Osteocyte (in vitro differentiated cells): ENCODE results near the gene TBX2. TPM values are rescaled to one million over a fixed set of nuclear protein-coding genes. Genes with fewer than 3 reads are reported as not detected.
A peak's percentile ranks its signal among the peaks of the same experiment; 100 is the strongest.

ENCODE experiments used
- DNase-seq: peaks from one replicate; pipeline ENCODE4 v3.0.0; 2021; ENCODE audit warnings: mixed read lengths; ENCODE audit not compliant: unreplicated experiment; ENCODE audit errors: extremely low spot score
- H3K27ac Mint-ChIP-seq: one replicate; pipeline ENCODE4 v1.8.0; 2021; ENCODE audit warnings: mild to moderate bottlenecking, mixed read lengths; ENCODE audit not compliant: unreplicated experiment
- H3K27me3 Mint-ChIP-seq: one replicate; pipeline ENCODE4 v1.8.0; 2021; ENCODE audit warnings: mixed read lengths; ENCODE audit not compliant: unreplicated experiment
- H3K36me3 Mint-ChIP-seq: one replicate; pipeline ENCODE4 v1.8.0; 2021; ENCODE audit warnings: mixed read lengths; ENCODE audit not compliant: unreplicated experiment
- H3K4me1 Mint-ChIP-seq: one replicate; pipeline ENCODE4 v1.8.0; 2021; ENCODE audit warnings: mixed read lengths; ENCODE audit not compliant: unreplicated experiment
- H3K4me3 Mint-ChIP-seq: one replicate; pipeline ENCODE4 v1.8.0; 2021; ENCODE audit warnings: mild to moderate bottlenecking, moderate library complexity, mixed read lengths; ENCODE audit not compliant: unreplicated experiment
- H3K9me3 Mint-ChIP-seq: one replicate; pipeline ENCODE4 v1.8.0; 2021; ENCODE audit warnings: mixed read lengths; ENCODE audit not compliant: unreplicated experiment
- long read RNA-seq: library from polyadenylated mRNA; unstranded; transcript quantifications from one replicate; pipeline ENCODE4 v2.0.0, GENCODE V29; 2021
- total RNA-seq: library from RNA; stranded (reverse); gene quantifications from 2 replicates; pipeline ENCODE4 v1.2.1, GENCODE V29; 2021
- TF ChIP-seq, protein P1 (sequence below): fragments of 200-600 bp; sonication (generic); IDR thresholded peaks from 2 replicates; pipeline ENCODE4 v1.5.0; 2021; ENCODE audit warnings: antibody characterized with exemption, mild to moderate bottlenecking, moderate library complexity

The TBX2 gene
- total RNA-seq = 24.6 and 25.9 TPM in 2 replicates
- long read RNA-seq = 0 reads

DNA sequence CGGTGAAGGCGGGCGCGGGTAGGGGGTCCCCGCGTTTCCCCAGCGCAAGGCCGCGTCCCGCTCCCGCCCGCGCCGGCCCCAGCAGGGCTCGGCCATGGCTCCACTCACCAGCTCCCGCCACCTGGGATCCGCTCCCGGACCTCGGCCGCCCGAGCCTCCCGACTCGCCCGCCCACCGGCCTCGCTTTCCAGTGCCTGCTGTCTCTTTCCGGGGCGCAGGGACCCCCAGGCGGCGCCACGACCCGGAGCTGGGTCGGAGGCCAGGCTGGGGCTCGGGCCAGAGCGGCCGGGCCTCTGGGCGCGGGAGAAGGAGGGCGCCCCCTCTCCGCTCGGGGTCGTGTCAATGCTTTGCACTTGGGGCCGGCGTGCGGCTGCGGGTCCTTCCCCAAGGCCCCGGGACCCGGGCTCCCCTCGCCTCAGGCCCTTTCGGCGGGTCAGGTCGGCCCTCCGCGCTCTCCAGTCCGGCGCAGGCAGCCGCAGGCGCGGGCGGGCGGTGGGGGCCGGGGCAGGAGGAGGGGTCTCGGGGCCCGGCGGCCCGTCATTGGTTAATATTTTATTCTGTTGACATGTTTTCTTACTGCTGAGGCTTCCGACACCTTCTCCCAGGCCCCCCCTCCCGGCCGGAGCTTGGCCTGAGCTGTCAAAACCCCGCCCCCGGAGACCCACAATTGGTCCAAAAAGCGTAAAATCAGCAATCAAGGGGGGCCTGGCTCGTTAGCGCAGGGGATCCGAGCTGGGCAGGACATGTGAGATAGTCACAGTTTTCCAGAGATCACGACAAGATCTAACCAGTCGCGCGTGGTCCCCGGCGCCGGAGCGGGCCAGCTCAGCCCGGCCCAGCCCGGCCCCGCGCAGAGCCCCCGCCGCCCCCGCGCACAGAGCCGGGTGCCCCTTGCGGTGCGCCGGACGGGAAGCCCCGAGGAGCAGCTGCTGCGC lies at the start of gene TBX2:
Gene TBX2, plus strand, starts transcription at position 713 of the 935 bp plus-strand sequence. CDS start 334 bp downstream, outside the sequence.
- no peaks in the 10 kb centered on the region for H3K27me3 Mint-ChIP-seq

DNA sequence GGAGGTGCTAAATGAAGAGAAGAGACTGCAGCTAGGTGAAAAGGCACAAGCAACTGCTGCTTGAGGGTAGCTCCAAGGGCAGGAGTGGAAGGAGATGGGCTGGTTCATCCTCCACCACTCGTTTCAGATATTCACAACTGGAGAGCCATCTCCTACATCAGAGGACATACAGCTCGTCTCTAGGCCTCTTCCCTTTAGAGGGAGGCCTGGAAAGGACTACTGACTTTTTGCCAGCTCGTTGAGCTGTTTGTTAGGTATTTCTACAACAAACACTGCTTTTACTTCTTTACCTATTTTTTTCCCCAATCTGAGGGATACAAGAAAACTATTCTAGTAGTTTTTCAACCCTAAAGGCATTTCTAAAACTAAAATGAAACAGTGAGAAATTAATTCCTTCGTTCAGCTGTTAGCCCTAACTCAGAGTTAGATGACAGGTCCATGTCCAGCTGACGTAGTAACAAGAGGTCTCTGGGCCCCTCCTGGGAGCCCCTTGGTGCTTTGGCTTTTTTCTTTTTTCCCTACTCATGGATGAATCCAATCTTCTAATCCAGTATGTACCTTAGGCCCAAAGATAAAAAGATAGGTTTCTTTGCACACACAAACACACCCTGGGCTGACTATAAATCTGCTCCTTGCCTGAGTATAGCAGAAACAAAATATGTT lies 47.8 kb upstream of the TBX2 start:
- TF ChIP-seq, protein P1, sequence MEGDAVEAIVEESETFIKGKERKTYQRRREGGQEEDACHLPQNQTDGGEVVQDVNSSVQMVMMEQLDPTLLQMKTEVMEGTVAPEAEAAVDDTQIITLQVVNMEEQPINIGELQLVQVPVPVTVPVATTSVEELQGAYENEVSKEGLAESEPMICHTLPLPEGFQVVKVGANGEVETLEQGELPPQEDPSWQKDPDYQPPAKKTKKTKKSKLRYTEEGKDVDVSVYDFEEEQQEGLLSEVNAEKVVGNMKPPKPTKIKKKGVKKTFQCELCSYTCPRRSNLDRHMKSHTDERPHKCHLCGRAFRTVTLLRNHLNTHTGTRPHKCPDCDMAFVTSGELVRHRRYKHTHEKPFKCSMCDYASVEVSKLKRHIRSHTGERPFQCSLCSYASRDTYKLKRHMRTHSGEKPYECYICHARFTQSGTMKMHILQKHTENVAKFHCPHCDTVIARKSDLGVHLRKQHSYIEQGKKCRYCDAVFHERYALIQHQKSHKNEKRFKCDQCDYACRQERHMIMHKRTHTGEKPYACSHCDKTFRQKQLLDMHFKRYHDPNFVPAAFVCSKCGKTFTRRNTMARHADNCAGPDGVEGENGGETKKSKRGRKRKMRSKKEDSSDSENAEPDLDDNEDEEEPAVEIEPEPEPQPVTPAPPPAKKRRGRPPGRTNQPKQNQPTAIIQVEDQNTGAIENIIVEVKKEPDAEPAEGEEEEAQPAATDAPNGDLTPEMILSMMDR = no peak
- no peaks in the 10 kb centered on the region for H3K27me3 Mint-ChIP-seq
- H3K36me3 Mint-ChIP-seq = no peaks in the 10 kb centered on the region
- DNase-seq = no peak
- no peak overlapping the region for H3K27ac Mint-ChIP-seq
- H3K4me1 Mint-ChIP-seq = peaks cover 27% of the 10 kb centered on the region
- H3K9me3 Mint-ChIP-seq = no peaks in the 10 kb centered on the region
- no peak overlapping the region for H3K4me3 Mint-ChIP-seq

More for the DNA sequence above, at the start of gene TBX2:
- peak; percentile 96 for DNase-seq
- peak within 1 kb of the TSS; percentile 84 for H3K4me3 Mint-ChIP-seq
- H3K27ac Mint-ChIP-seq = peak within 1 kb of the TSS; percentile 90
- peaks cover 31% of the 10 kb centered on the region for H3K4me1 Mint-ChIP-seq
- no peaks in the 10 kb centered on the region for H3K9me3 Mint-ChIP-seq
- H3K36me3 Mint-ChIP-seq = peaks cover 14% of the 10 kb centered on the region
- TF ChIP-seq, protein P1 = peak; percentile 14

DNA sequence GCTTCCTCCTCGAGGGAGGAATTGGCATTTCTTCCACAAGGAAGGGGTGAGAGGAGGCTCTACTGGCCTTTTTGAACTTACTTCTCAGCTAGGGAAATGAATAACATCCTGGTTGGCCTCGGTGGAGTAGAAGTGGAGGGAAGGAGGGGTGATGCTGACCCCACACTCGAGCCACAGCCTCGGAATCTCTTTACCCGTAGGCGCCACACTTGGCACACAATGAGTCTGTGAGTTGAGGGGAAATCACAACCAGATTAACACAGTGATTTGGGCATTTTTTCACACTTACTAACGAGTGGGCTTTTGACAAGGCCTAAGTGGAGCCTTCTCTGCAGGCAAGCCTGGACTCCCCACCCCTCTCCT lies 47.3 kb upstream of the TBX2 start:
- DNase-seq = no peak

DNA sequence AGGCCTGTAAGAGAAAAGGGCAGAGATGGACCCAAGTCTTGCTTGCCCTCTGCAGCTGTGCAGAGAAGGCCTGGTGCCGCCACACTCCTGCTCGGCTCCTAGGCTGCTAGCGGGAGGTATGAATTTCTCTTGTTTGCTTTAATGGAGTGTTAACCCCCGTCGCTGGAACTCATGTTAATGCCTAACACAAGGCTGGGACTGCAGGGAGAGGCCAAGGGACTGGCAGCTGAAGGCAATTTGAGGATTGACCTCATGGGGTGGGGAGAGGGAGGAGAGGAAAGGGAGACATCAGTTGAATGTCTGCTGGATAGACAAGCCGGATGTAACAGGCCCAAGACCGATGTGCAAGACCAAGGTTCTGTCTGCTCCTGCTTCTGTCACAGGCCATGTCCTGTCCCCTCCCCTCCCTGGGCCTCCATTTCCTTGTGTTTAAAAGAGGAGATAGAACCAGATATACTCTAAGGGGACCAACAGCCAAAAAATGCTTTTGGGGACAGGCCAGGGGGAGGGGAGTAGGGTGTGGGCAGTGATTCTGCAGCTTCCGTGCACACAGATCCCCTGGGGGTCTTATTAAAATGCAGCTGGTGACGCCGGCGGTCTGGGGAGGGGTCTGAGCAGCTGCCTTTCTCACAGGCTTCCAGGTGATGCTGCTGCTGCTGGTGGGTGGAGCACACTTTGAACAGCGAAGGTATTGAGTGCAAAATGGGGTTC lies 46.7 kb upstream of the TBX2 start:
- no peaks in the 10 kb centered on the region for H3K9me3 Mint-ChIP-seq
- no peaks in the 10 kb centered on the region for H3K27me3 Mint-ChIP-seq
- H3K27ac Mint-ChIP-seq = no peak overlapping the region
- H3K4me1 Mint-ChIP-seq = peaks cover 28% of the 10 kb centered on the region
- TF ChIP-seq, protein P1 = no peak
- H3K4me3 Mint-ChIP-seq = no peak overlapping the region
- H3K36me3 Mint-ChIP-seq = no peaks in the 10 kb centered on the region
- DNase-seq = no peak

More for the DNA sequence above, 47.3 kb upstream of the TBX2 start:
- TF ChIP-seq, protein P1 = no peak
- Mint-ChIP-seq H3K27ac (peak overlapping the region; percentile 43), H3K4me3 (no peak overlapping the region), H3K27me3 (no peaks in the 10 kb centered on the region), H3K36me3 (no peaks in the 10 kb centered on the region), H3K9me3 (no peaks in the 10 kb centered on the region), H3K4me1 (peaks cover 28% of the 10 kb centered on the region)
